ENCODE measurements around the gene TMEM79.

Gene TMEM79

DNA sequence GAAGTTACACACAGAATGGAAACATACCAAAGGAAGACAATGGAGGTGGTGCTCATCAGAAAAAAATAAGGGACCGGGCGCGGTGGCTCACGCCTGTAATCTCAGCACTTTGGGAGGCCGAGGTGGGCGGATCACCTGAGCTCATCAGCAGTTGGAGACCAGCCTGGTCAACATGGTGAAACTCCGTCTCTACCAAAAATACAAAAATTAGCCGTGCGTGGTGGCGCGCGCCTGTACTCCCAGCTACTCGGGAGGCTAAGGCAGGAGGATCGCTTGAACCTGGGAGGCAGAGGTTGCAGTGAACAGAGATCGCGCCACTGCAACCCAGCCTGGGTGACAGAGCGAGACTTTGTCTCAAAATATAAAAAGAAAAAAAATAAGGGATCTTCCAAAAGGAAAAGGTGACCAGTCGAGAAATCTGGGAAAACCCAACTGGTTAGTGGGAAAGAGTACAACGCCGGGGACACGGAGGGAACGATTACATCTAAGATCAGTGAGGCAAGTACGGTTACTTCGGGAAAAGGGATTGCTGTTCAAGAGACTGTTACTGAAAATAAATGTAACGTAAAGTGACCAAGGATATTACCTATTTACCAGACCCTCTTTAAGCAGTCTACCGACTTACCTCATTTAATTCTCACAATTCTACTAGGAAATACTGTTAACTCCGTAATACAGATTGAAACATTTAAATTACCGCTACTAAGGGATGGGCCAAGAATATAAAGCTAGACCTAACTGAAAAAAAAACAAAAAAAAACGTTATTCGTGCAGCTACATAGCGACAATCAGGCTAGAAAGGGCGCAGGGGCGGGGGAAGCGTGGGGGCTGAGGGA is 53.1 kb downstream of the TMEM79 start:
- Histone ChIP-seq H3K27ac (peak overlapping the region; percentile 47), H3K9ac (ENCODE audit: insufficient read length) (peak overlapping the region; percentile 91), H3K9me3 (ENCODE audit: low read depth, low read length) (no peaks in the 10 kb centered on the region), H3K4me3 (peak overlapping the region; percentile 90), H3K36me3 (ENCODE audit: insufficient read depth, low read length) (peaks cover 48% of the 10 kb centered on the region)
- DNase-seq (ENCODE audit: low read depth, low spot score), result no peak
- TF ChIP-seq POLR2AphosphoS5 (IDR thresholded peaks at IDR 0.05; ENCODE audit: borderline replicate concordance, low read depth, low read length) (no peak), EZH2 (IDR thresholded peaks at IDR 0.05) (no peak), FOXP2 (optimal IDR thresholded peaks at IDR 0.05; ENCODE audit: control extremely low read depth, extremely low read length, insufficient read depth) (no peak)

DNA sequence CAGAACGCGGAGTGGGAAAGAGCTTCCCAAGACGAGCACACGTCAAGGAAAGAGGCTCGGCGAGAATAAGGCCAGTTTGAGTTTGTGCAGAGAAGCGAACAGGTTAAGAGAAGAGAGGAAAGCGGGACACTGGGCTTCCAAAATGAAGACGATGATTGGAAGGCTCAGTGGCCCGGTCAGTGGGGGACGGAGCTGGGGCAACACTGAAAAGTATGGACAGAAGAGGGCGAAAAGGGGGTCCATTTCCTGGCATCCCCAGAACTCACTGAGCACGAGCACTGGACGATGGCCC is 53.7 kb downstream of the TMEM79 start:
- TF ChIP-seq FOXP2 (optimal IDR thresholded peaks at IDR 0.05; ENCODE audit: control extremely low read depth, extremely low read length, insufficient read depth) (no peak), EZH2 (IDR thresholded peaks at IDR 0.05) (no peak), POLR2AphosphoS5 (IDR thresholded peaks at IDR 0.05; ENCODE audit: borderline replicate concordance, low read depth, low read length) (no peak)
- H3K36me3 ChIP-seq (ENCODE audit: insufficient read depth, low read length), result peaks cover 42% of the 10 kb centered on the region
- H3K9ac ChIP-seq (ENCODE audit: insufficient read length), result peak overlapping the region; percentile 91
- H3K9me3 ChIP-seq (ENCODE audit: low read depth, low read length), result no peaks in the 10 kb centered on the region
- peak overlapping the region; percentile 47 for H3K27ac ChIP-seq
- no peak for DNase-seq (ENCODE audit: low read depth, low spot score)
- H3K4me3 ChIP-seq, result peak overlapping the region; percentile 90

DNA sequence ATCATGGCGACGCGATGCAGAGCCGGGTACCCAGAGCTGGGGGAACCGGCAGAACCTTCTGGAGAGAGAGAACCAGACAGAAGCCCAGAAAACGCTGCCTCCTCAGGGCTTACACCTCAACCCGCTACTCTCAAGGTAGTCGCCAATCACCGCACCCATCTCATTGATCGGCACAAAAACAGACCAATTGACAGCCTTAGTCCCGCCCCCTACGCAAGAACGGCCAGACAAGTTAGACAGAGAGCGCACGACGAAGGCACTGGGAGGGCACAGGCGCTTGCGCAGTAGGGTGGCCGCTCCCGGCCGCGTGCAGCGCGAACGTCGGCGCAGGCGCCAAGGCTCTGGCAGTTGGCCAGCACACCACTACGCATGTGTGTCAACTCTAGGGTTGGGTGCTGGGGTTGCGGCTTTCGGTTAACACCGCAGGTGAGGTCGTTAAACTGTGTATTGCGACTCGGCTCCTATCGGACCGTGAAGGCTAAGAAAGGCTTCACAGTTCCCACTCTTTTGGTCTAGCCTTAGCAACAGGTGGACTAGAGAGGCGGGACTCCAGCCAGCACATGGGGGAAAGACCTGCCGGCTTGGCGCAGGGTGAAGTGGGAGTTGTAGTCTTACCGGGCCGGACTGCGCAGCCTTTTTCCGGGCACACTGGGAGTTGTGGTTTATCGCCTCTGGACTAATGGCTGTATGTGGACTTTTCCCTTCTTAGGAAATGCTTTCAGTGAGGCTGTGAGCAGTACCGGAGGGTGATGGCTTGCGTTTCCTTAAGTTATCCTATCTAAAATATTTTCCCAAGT is 54.3 kb downstream of the TMEM79 start, which contains the start of the genes CCT3 and TSACC:
TSS of gene CCT3 (minus strand) at position 113 of the 797 bp plus-strand sequence. CDS start at position 5, 108 bp downstream.
TSS of gene TSACC (plus strand) at position 347 of the 797 bp plus-strand sequence. CDS start 1,232 bp downstream, outside the sequence.
- DNase-seq (ENCODE audit: low read depth, low spot score), result peak; percentile 100
- peaks cover 37% of the 10 kb centered on the region for H3K36me3 ChIP-seq (ENCODE audit: insufficient read depth, low read length)
- peak within 1 kb of the TSS; percentile 90 for H3K4me3 ChIP-seq
- no peaks in the 10 kb centered on the region for H3K9me3 ChIP-seq (ENCODE audit: low read depth, low read length)
- TF ChIP-seq FOXP2 (optimal IDR thresholded peaks at IDR 0.05; ENCODE audit: control extremely low read depth, extremely low read length, insufficient read depth) (no peak), POLR2AphosphoS5 (IDR thresholded peaks at IDR 0.05; ENCODE audit: borderline replicate concordance, low read depth, low read length) (peak; percentile 98), EZH2 (IDR thresholded peaks at IDR 0.05) (no peak)
- peak within 1 kb of the TSS; percentile 95 for H3K27ac ChIP-seq
- H3K9ac ChIP-seq (ENCODE audit: insufficient read length), result peak within 1 kb of the TSS; percentile 95

Measured in SK-N-MC (cell line).